Activated CD4-positive, alpha-beta T cell treated with anti-CD3 and anti-CD28 coated beads, Interleukin-2, amount 50 U/mL, for 24 hours (primary cell): ENCODE results near the gene ZBTB24.
A peak's percentile ranks its signal among the peaks of the same experiment; 100 is the strongest.
"Not testable (repeated sequence)": the region's sequence is repeated elsewhere in the genome, so short reads cannot be mapped to it uniquely, and the experiment has no call there.

Experiments
- DNase-seq, 2 donors: peaks; one replicate each; pipeline ENCODE4 v3.0.0-alpha.2; 2020; ENCODE audit warnings: low read depth in 1 of 2, low spot score in 1 of 2

Gene ZBTB24

DNA sequence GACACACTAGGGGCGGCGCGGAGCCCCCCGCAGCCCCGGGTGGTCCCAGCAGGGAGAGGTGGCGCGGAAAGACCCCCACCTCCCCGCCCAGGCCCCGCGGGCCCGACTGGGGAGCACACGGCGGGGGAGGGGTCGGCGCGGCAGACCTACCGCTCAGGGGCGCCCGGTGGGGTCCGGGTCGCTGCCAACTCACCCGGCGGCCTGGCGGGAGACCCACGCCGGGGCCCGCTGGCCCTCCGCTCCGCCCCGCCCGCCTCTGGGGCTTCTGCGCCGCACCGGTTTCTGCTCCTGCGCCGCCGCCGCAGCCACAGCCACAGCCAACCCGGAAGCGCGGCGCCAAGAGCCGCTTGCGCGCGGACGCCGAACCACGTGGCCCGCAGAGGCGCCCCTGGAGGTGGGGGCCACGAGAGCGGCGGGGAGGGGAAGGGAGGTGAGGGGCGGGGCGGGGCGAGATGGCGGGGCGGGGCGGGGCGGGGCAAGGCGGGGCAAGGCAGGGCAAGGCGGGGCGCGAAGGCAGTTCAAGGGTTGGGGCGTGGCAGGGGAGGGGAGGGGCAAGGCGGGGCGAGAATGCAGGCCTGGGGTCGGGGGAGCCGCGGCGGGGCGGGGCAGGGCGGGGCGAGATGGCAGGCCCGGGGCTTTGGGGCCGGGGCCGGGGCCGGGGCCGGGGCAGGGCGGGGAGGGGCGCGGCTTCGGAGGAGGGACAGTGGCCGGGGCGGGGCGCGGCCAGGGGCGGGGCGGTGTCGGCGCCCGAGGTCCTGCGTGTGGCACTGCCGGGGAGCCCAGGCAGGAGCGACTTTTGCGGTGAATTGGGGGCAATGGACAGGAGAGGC, at the start of gene ZBTB24:
Gene ZBTB24, minus strand, starts transcription at position 315 of the 830 bp plus-strand sequence. CDS start 1,193 bp downstream, outside the sequence.
- DNase-seq = peak; percentile 79 to 81

DNA sequence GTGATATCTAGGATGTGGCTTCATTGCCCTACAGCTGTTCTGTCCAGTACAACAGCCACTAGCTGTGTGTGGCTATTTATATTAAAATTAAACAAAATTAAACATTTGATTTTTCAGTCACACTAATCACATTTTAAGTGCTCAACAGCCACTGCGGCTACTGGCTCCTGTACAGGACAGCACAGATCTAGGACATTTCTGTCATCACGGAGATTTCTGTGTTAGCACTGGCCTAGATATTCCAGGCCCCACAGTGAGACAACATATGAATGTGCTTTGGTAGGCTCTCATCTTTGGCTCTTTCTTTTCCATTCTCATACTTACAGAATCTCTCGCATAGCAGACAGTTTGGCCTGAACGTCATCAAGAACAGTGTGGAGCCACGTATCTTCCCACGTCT, 48.4 kb upstream of the ZBTB24 start:
- no peak for DNase-seq

DNA sequence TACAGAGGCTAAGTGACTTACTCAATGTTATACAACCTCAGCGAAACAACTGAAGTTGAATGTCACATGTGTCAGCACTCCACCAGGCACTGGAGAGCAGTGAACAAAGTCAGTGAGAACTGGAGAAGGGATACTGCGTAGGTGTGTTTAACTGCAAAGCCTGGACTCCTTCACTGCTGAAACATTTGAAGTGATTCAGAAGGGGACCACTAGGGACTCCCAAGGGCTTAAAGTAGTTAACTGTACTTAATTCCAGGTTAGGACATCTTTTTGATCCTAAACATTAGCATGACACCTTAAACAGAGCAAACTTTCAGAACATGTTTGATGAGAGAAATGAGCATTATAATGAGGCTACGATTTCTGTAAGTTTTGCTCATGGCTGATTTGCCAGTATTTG, 45.0 kb upstream of the ZBTB24 start:
- DNase-seq = no peak

- DNase-seq = peak in 1 of 2 donors; percentile 64
These were observed 44.0 kb upstream of the ZBTB24 start for GRCh38 chr6:109526905-109527628.

DNA sequence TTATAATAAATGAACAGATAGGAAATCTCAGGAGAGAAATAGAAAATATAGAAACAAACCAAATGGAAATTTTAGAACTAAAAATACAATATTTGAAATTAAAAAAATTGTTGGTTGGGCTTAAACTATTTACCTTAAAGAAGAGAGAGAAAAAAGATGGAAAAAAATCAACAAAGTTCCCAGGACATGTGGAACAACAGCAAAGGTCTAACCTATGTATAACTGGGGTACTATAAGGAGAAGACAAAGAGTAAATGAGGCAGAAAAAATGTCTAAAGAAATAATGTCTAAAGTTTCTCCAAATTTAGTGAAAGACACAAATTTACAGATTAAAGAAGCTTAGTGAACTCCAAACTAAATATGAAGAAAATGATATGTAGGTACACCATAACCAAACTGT, 41.1 kb upstream of the ZBTB24 start:
- no peak for DNase-seq

DNA sequence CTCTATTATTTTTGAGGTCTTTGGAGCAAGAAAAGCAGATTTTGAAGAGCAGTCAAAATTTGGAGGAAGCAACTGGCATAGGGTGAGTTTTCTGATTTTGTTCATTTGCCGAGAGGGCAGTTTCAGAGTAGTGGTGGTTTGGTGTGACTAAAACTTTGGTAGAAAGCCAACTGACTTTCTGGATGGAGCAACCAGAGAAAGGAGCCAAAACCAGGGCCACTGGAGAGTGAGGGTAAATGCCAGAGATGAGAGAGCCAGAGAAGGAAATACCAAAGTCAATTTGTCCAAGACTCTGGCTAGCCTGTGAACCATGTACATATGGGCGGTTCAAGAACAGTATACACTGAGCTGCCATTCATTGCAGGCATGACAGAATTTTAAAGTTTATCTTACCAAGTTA, 40.5 kb upstream of the ZBTB24 start:
- DNase-seq = no peak

DNA sequence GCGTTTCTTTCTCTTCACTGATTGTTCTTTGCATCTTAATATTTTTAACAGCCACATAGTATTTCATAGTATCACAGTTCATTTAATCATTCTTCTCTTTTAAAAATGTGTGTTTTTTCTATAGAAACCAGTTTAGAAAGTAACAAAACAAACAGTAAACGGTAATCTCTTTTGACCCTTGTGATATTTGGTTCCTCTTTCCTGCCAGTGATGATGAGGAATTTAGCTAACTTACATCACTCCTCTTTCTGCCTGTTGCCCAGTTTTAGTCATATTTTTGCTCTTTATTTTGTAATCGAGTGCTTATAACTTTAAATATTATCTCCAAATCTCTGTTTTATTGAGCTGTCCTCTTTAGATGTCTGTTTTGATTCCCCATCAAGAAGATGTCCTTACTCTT, 38.1 kb upstream of the ZBTB24 start:
- no peak for DNase-seq

DNA sequence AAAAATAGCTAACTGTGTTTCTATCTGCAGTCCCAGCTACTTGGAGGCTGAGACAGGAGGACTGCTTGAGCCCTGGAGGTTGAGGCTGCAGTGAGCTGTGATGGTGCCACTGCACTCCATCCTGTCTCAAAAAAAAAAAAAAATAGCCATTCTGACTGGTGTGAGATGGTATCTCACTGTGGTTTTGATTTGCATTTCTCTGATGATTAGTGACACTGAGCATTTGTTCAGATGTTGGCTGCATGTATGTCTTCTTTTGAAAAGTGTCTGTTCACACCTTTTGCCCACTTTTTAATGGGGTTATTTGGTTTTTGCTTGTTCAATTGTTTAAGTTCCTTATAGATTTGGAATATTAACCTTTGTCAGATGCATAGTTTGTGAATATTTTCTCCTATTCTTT, 36.6 kb upstream of the ZBTB24 start:
- not testable (repeated sequence) for DNase-seq

DNA sequence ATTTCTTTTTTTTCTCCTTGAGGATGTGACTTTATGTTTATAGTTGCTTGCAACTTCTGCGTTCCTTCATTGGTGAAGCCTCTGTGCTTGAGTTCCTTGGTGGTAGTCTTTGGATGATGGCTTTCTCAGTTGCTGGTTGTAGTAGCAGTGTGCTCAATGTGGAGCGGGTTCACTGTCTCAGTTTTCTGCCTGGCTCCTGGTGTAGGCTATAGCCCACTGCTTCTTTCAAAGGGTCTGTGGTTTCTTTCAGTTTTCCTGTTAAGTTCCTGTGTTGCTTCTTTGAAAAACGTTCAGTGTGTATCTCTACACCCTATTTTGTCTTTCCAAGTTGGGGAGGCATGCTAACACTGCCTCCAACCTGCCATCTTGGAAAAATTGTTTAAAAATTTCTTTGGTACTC, 33.9 kb upstream of the ZBTB24 start:
- DNase-seq = no peak

DNA sequence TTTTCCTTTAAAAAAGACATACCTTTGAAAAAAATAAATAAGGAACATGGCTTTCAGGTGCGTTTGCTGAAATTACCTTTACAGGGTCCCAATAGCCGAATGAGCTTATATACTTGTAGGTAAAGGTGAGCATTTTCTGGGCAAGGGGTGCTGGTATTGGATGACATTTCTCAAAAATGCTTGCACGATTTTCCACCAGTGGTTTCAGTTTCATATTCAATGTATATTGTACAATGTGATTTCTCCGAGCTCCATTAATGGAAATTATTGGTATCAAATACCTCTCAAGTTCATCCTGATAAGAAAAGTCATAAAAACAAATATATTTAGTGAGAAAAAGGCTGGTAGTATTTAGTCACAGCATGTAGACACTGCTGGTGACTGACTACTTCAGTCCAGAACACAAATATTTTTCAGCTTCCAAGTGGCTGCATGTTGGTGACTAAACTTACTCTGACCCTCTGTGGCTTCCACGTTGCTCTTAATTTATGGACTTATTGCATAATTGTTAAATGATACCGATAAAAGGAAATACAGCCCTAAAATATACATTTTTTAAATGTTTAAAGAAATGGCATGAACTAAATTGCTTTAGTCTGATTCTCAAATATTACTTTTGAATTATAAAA, 32.9 kb upstream of the ZBTB24 start:
- DNase-seq = no peak

GRCh38 chr6:109514946-109515345, 31.9 kb upstream of the ZBTB24 start:
- no peak for DNase-seq

DNA sequence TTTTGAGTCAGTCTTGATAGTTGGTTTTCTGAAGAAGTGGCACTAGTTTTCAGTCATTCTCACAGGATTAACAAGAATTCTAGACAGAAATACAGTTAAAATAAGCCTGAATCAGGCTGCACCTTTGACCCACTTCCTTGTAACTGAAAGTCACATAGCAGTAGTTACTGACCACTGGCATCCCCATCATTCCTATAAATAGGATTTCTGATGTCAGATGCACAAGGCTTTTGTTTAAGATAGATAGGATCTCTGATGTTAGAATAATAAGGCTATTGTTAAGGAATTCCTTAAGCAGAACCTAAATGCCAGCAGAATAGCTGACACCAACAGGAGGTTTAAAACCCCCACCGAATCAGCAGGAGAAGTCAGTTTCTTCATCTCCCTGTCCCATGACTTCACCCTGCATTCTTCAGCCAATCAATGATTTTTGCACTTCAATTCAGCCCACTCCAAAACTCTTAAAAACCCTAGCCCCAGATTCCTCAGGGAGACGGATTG, 30.6 kb upstream of the ZBTB24 start:
- no peak for DNase-seq

GRCh38 chr6:109512271-109512817, 29.3 kb upstream of the ZBTB24 start:
- no peak for DNase-seq

DNA sequence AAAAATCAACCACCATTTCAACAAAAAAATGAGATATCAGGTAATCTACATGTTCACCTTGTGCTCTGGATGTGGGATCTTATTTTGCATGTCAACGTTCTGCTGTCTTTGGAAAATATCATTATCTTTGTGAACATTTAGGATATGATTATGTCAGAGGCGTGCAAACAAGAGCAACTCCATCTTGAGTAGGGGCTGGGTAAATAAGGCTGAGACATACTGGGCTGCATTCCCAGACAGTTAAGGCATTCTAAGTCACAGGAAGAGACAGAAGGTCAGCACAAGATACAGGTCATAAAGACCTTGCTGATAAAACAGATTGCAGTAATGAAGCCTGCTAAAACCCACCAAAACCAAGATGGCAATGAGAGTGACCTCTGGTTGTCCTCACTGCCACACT, 28.8 kb upstream of the ZBTB24 start:
- DNase-seq = no peak

DNA sequence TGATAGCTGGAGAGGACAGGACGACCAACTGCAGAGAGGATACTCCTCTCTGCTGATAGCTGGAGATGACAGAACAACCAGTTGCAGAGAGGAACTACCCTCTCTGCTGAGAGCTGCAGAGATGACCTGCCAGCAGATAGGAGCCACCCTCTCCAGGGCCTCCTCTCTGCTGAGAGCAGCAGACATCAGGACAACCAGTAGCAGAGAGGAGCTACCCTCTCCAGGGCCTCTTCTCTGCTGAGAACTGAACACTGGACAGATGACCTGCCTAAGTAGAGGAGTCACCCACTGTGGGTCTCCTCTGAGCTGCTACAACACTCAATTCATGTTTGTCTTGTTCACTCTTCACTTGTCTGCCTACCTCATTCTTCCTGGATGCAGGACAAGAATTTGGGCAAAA, 27.3 kb upstream of the ZBTB24 start:
- no peak for DNase-seq

- DNase-seq = no peak
These were observed 25.3 kb upstream of the ZBTB24 start for GRCh38 chr6:109508166-109508860.

DNA sequence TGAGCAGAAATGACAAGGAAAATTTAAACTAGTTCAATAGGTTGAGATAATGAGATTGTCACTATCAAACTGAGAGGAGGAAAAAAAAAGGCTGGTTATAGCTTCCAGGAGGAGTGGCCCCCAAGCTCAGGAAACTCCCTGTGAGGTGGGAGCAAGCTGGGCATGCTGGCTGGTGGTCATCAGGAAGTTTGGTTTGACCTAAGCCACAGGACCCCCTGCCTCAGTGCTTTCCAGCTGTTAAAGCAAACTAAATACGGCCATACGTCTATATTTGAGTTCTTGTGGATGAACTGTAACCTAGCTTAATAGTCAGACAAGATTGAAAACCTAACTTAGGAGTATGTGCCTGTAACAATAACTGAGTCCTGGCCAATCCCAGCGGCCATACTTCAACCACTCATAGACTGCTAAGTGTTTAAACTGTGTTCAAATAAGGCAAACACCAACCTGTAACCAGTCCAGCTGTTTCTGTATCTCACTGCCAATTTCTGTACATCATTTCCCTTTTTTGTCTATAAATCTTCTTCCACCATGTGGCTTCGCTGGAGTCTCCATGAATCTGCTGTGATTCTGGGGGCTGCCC, 24.6 kb upstream of the ZBTB24 start:
- no peak for DNase-seq

GRCh38 chr6:109506841-109507240, 23.8 kb upstream of the ZBTB24 start:
- no peak for DNase-seq

DNA sequence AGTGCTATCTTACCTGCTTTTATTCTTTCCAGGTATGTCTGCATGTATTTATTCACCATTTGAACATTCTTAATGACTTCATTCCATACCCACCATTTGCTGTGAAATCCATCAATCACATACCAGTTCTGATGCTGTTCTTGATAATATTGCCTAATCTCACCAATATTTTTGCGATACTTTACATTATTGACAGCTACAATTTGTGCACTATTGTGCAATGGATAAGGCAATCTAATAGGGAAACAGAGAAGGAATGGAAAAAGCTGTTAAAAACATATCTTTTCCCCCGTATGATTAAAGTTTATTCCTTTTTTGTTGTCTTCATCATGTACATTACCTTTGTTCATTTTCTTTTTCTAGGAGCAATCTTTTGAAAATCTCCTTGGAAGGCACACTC, 23.3 kb upstream of the ZBTB24 start:
- DNase-seq = no peak

DNA sequence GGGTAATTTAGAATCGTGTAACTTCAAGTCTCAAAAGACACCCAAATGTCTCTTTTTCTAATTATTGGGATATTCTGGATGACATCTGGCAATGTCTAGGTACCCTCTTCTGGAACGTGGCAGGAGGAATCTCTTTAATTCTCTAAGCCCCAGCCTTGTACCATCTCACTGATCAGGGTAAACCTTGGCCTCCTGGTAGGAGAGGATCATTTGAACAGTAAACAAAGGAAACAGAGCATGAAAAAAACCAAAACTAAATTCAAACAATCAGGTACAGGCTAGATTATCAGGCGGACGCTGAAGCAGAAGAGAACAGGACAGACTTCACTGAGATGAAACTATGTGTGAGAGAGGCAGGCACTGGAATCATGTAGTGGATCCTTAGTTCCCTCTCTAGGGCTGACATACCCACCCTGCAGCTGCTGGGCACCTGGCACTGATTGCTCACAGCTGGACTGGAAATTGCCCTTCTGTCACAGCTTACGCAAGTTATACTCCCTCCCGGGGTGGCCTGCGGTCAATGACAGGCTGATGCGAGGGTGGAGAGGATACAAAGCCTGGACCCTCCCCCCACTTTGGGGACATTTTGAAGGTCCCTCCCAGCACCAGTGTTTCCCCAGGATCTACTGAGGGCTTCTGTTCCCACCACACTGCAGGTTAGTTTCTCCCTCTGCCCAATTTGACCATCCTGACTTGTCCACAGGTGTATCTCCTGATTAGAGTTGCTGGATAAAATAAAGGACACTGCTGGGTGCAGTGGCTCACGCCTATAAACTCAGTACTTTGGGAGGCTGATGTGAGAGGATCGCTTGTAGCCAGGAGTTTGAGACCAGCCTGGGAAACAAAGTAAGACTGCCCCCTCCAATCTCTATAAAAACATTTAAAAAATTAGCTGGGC, 20.6 kb upstream of the ZBTB24 start:
- no peak for DNase-seq
